Naive thymus-derived CD4-positive, alpha-beta T cell (primary cell): Measurements from ENCODE around the gene EMB. TPM values are rescaled to one million over a fixed set of nuclear protein-coding genes. Genes with fewer than 3 reads are reported as not detected.
"Not testable (repeated sequence)": the region's sequence is repeated elsewhere in the genome, so short reads cannot be mapped to it uniquely, and the experiment has no call there.

ENCODE experiments used
- ATAC-seq: fragments of 150-1000 bp; cut with Tn5 transposase; 2 replicates; pipeline ENCODE4 v1.10.0; 2021; ENCODE audit warnings: mild to moderate bottlenecking, moderate library complexity
- CTCF ChIA-PET: fragments of 350-600 bp; sonication (Branson Sonifier 250); formaldehyde crosslinking; loops from one replicate; lab custom pipeline; 2021; ENCODE audit warnings: antibody characterized with exemption; lab: Charles Lee
- POLR2A ChIA-PET: fragments of 350-600 bp; sonication (Branson Sonifier 250); formaldehyde crosslinking; loops from one replicate; lab custom pipeline; 2021; ENCODE audit warnings: antibody characterized with exemption, inconsistent platforms; lab: Charles Lee
- DNase-seq, 9 donors: peaks; one replicate each; pipeline versions ENCODE4 v3.0.0 to v3.0.0-alpha.2; 2020 to 2022; ENCODE audit warnings: mixed read lengths in 1 of 9
- H3K27ac ChIP-seq: one replicate; pipeline ENCODE4 v1.7.0; 2013; ENCODE audit warnings: mild to moderate bottlenecking, low read depth, low read length, moderate library complexity
- H3K27me3 ChIP-seq, 2 donors: one replicate each; pipeline ENCODE4 v1.7.0; 2013; ENCODE audit warnings: low read length in 2 of 2, mild to moderate bottlenecking in 2 of 2, moderate library complexity in 2 of 2; ENCODE audit not compliant: control insufficient read depth in 2 of 2, insufficient read depth in 2 of 2
- H3K36me3 ChIP-seq, 3 experiments: 1 replicate in 2 of 3; 2 replicates in 1 of 3; pipeline ENCODE4 v1.7.0; 2013; ENCODE audit warnings: low read length in 3 of 3, mild to moderate bottlenecking in 3 of 3, moderate library complexity in 1 of 3; ENCODE audit not compliant: insufficient read depth in 3 of 3, control insufficient read depth in 2 of 3
- H3K4me1 ChIP-seq, 2 donors: one replicate each; pipeline ENCODE4 v1.7.0; 2013; ENCODE audit warnings: low read length in 2 of 2, mild to moderate bottlenecking in 2 of 2, moderate library complexity in 1 of 2; ENCODE audit not compliant: control insufficient read depth in 2 of 2, insufficient read depth in 2 of 2
- H3K4me3 ChIP-seq: 2 replicates; pipeline ENCODE4 v1.7.0; 2013; ENCODE audit warnings: mild to moderate bottlenecking, low read length
- H3K9me3 ChIP-seq, 3 experiments: 1 replicate in 2 of 3; 2 replicates in 1 of 3; pipeline ENCODE4 v1.7.0; 2013; ENCODE audit warnings: low read length in 3 of 3; ENCODE audit not compliant: control insufficient read depth in 2 of 3
- H3K27ac Mint-ChIP-seq, 9 donors: one replicate each; pipeline ENCODE4 v1.8.0; 2020 to 2022; ENCODE audit warnings: mixed read lengths in 9 of 9, mild to moderate bottlenecking in 8 of 9, moderate library complexity in 5 of 9, inconsistent platforms in 2 of 9
- H3K27me3 Mint-ChIP-seq, 5 donors: one replicate each; pipeline ENCODE4 v1.8.0; 2021 to 2022; ENCODE audit warnings: mixed read lengths in 5 of 5, mild to moderate bottlenecking in 1 of 5
- H3K36me3 Mint-ChIP-seq, 5 donors: one replicate each; pipeline ENCODE4 v1.8.0; 2020 to 2022; ENCODE audit warnings: mixed read lengths in 5 of 5, mild to moderate bottlenecking in 3 of 5, inconsistent platforms in 1 of 5
- H3K4me1 Mint-ChIP-seq, 7 donors: one replicate each; pipeline ENCODE4 v1.8.0; 2020 to 2022; ENCODE audit warnings: mixed read lengths in 7 of 7, mild to moderate bottlenecking in 3 of 7, inconsistent platforms in 1 of 7
- H3K4me3 Mint-ChIP-seq, 10 donors: one replicate each; pipeline ENCODE4 v1.8.0; 2020 to 2022; ENCODE audit warnings: mild to moderate bottlenecking in 10 of 10, mixed read lengths in 10 of 10, moderate library complexity in 6 of 10, inconsistent platforms in 2 of 10
- H3K9me3 Mint-ChIP-seq, 11 donors: one replicate each; pipeline ENCODE4 v1.8.0; 2020 to 2022; ENCODE audit warnings: mixed read lengths in 11 of 11, mild to moderate bottlenecking in 4 of 11, inconsistent platforms in 1 of 11, moderate library complexity in 1 of 11
- intact Hi-C, 2 donors: fragments of 100-400 bp; cut with micrococcal nuclease; formaldehyde crosslinking; loops; one replicate each; pipeline ENCODE4 v1.15.1; 2023
- polyA plus RNA-seq, 2 donors: library from polyadenylated mRNA; unstranded; fragments of 300-500 nt; fragmentation: Illumina TruSeq; gene quantifications; one replicate each; pipeline ENCODE4 v1.2.3, GENCODE V29; 2021
- total RNA-seq, 6 experiments: library from RNA in 5 of 6; stranded (reverse) in 5 of 6; gene quantifications; 1 replicate in 5 of 6; 2 replicates in 1 of 6; pipeline ENCODE4 v1.2.3 and lab custom pipeline; 2021 to 2026

Gene EMB
- total and polyA plus RNA-seq, 7 experiments from 2014 or later, result 105 to 204 (median 159) TPM

DNA sequence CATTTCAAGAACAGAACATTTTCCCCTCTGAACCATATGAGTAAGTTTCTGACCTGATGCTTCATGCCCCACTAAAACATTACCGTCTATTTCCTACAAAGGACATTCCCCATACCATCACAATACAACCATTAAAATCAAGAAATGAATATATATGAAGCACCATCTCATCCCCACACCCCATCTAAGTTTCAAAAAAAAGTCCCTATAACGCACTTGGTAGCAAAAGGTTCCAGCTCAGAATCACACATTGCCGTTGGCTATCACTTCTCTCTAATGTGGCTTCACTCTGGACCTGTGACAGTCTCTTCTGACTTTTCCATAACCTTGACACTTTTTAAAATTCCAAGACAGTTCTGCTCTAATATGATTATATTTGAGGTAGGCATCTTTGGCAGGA is 5.9 kb downstream of the EMB start:
- Histone ChIP-seq H3K36me3 (no peaks in the 10 kb centered on the region), H3K27me3 (no peaks in the 10 kb centered on the region), H3K9me3 (no peaks in the 10 kb centered on the region), H3K27ac (no peak overlapping the region), H3K4me1 (peaks cover 45 to 53% of the 10 kb centered on the region in 2 donors), H3K4me3 (no peak overlapping the region)
- Mint-ChIP-seq H3K4me1 (peaks cover 48 to 99% (median 87%) of the 10 kb centered on the region in 7 donors), H3K27ac (peak overlapping the region in 7 of 9 donors; percentile 33 to 86 (median 60)), H3K4me3 (peak overlapping the region in 9 of 10 donors; percentile 9 to 99 (median 45)), H3K36me3 (peaks cover 0 to 29% (median 4%) of the 10 kb centered on the region in 5 donors), H3K27me3 (no peaks in the 10 kb centered on the region), H3K9me3 (peaks cover 0 to 2% (median 0%) of the 10 kb centered on the region in 11 donors)
- DNase-seq (no peak), ATAC-seq (peak; percentile 51)
- intact Hi-C loops, result no loop called here
- POLR2A ChIA-PET, result no interaction called here
- CTCF ChIA-PET, result interaction anchor here (0.8 kb wide), 1 partner anchor 132 kb away, joined by 3 read pairs; no protein-coding TSS in a partner anchor

DNA sequence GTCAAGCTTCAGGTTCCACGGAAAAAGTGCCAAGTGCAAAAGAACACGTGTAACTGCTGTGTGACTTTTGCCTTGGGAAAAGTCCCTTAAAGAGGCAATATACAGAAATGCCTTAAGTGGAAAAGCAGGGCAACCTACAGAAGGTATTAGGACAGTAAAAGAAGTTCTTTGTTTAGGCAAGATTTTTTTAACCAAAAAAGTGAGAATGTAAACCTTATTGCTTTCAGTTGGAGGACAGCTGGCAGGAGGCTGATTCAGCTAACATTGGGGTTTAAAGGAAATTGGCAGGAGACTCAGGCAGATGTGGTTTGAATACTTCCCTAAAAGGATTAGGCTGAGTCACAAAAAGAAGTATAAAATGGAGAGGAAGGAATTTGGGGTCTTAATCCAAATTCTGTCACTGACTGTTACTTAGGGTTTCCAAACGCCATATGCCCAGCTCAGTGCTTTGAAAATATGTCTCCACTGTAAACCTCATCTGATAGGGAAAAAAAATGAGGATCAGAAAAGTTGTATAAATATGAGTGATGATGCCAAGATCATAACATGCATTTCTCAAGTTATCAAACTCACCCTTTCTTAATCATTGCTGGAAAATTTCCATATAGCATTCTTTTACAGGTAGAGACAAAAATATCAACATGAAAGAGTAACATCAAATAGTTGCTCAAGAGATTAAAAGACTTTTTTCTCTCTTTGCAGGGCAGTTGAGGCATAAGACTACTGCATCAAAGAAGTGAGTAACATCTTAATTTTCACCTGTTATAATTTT is 9.8 kb downstream of the EMB start:
- peak overlapping the region in 8 of 9 donors; percentile 41 to 96 (median 86) for H3K27ac Mint-ChIP-seq
- peak overlapping the region; percentile 3 to 84 (median 28) for H3K4me3 Mint-ChIP-seq
- CTCF ChIA-PET, result interaction anchor here (0.7 to 0.9 kb wide), 2 partner anchors 8 to 11 kb away, joined by 3 to 5 read pairs; no protein-coding TSS in a partner anchor
- ATAC-seq, H3K4me3 ChIP-seq, H3K27me3 ChIP-seq, DNase-seq, H3K27ac ChIP-seq, H3K36me3 ChIP-seq, H3K9me3 ChIP-seq, H3K27me3 Mint-ChIP-seq, H3K9me3 Mint-ChIP-seq: not testable (repeated sequence)
- intact Hi-C loops, result loop anchor here in 1 of 2 donors (2.0 kb wide), 1 partner anchor 15 kb away; no protein-coding TSS in a partner anchor
- peaks cover 57 to 60% of the 10 kb centered on the region in 2 donors for H3K4me1 ChIP-seq
- POLR2A ChIA-PET, result interaction anchor here (0.6 to 0.8 kb wide), 2 partner anchors 9 to 34 kb away, joined by 3 to 4 read pairs; partner anchors contain the start of gene EMB
- H3K4me1 Mint-ChIP-seq, result peaks cover 47 to 96% (median 84%) of the 10 kb centered on the region in 7 donors
- peaks cover under 1 to 29% (median 13%) of the 10 kb centered on the region in 5 donors for H3K36me3 Mint-ChIP-seq

DNA sequence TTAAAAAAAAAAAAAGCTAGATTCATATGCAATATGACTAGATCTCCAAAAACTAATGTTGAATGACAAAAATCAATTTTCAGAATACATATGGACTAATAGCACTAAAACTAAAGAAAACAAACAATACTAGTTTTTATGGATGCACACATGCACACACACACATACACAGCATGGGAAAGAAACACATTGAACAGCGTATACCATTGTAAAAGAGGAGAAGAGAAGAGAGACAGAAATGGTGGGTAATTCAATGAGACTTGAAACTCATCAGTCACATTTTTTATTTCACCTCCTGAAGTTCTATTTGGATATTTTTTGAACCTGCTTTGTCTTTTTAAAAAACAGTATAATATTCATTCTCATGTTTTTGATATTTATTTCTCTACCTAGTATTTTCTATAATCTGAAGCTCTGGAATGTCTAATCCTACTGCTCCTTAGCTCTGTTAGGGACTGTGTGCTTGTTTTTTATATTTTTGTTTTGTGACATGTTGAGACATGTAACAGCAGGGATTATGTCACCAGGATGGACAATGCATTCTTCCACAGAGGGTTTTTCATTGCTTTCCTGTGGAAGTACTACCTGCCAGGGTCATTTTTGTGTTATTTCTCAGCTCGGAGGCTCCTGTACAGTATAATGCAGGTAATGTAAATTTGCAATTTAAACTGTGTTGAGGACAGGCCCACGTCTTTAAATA is 17.8 kb downstream of the EMB start:
- intact Hi-C loops, result not testable (repeated sequence)

DNA sequence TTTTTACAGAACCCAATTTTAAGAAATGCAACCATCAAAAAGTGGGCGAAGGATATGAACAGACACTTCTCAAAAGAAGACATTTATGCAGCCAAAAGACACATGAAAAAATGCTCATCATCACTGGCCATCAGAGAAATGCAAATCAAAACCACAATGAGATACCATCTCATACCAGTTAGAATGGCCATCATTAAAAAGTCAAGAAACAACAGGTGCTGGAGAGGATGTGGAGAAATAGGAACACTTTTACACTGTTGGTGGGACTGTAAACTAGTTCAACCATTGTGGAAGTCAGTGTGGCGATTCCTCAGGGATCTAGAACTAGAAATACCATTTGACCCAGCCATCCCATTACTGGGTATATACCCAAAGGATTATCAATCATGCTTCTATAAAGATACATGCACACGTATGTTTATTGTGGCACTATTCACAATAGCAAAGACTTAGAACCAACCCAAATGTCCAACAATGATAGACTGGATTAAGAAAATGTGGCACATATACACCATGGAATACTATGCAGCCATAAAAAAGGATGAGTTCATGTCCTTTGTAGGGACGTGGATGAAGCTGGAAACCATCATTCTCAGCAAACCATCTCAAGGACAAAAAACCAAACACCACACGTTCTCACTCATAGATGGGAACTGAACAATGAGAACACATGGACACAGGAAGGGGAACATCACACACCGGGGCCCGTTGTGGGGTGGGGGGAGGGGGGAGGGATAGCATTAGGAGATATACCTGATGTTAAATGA is 19.7 kb downstream of the EMB start:
- peaks cover 16 to 20% of the 10 kb centered on the region in 2 donors for H3K4me1 ChIP-seq

More for the DNA sequence above, 17.8 kb downstream of the EMB start:
- H3K4me3 ChIP-seq, H3K9me3 ChIP-seq, H3K36me3 ChIP-seq, ATAC-seq, H3K27me3 Mint-ChIP-seq, DNase-seq, H3K27me3 ChIP-seq, H3K27ac ChIP-seq: not testable (repeated sequence)
- peaks cover 14% of the 10 kb centered on the region in 2 donors for H3K4me1 ChIP-seq
- Mint-ChIP-seq H3K27ac (peak overlapping the region in 7 of 9 donors; percentile 33 to 83 (median 53)), H3K4me1 (peaks cover 43 to 80% (median 74%) of the 10 kb centered on the region in 7 donors), H3K36me3 (peaks cover 12 to 63% (median 54%) of the 10 kb centered on the region in 5 donors), H3K4me3 (peak overlapping the region in 1 of 10 donors; percentile 22), H3K9me3 (peaks cover 0 to 16% (median 7%) of the 10 kb centered on the region in 11 donors)
- POLR2A ChIA-PET, result interaction anchor here (0.5 to 1.5 kb wide), 3 partner anchors 19 to 336 kb away, joined by 3 to 4 read pairs (median 4); no protein-coding TSS in a partner anchor
- CTCF ChIA-PET, result interaction anchor here (0.7 kb wide), 1 partner anchor 373 kb away, joined by 4 read pairs; no protein-coding TSS in a partner anchor

DNA sequence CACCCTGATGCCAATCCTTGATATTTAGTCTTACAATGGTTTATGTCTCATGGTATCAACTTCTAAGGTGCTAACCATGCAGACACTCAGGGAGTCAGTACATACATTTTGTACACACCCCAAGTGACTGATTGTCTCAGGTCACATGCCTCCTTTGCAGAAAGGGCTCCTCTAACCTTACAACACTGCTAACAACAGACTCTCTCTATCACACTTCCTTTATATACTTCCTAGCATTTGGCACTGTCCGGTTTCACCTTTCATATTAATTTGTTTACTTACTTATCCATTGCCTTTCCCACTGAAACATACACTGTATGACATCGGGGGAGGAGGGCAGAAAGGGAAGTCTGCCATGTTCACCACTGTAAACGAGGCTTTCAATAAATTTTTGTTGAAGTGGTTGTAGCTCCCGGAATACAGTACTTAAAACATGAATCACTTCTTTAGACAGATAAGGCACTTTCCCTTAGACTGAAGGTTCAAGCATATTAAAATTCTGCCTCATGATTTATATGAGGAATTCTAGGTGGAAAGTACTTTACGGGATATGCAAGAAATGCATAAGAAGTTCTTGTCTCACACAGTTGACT is 20.6 kb downstream of the EMB start:
- H3K4me1 ChIP-seq, result peaks cover 19 to 24% of the 10 kb centered on the region in 2 donors
- DNase-seq (no peak), ATAC-seq (no peak)
- Mint-ChIP-seq H3K9me3 (peaks cover 0 to 16% (median 7%) of the 10 kb centered on the region in 11 donors), H3K27me3 (no peaks in the 10 kb centered on the region), H3K4me1 (peaks cover 45 to 89% (median 79%) of the 10 kb centered on the region in 7 donors), H3K27ac (peak overlapping the region in 8 of 9 donors; percentile 23 to 83 (median 38)), H3K4me3 (peak overlapping the region in 3 of 10 donors; percentile 4 to 49 (median 8)), H3K36me3 (peaks cover 12 to 45% (median 38%) of the 10 kb centered on the region in 5 donors)
- H3K27me3 ChIP-seq, result no peaks in the 10 kb centered on the region
- ChIA-PET POLR2A (no interaction called here), CTCF (interaction anchor here (0.6 kb wide), 1 partner anchor 21 kb away, joined by 3 read pairs; no protein-coding TSS in a partner anchor)
- no peaks in the 10 kb centered on the region for H3K9me3 ChIP-seq
- H3K36me3 ChIP-seq, result no peaks in the 10 kb centered on the region
- intact Hi-C loops, result no loop called here
- H3K4me3 ChIP-seq, result no peak overlapping the region
- H3K27ac ChIP-seq, result no peak overlapping the region

More for the DNA sequence above, 19.7 kb downstream of the EMB start:
- POLR2A ChIA-PET, intact Hi-C loops, H3K4me3 Mint-ChIP-seq, DNase-seq, H3K27me3 ChIP-seq, H3K27ac ChIP-seq, H3K9me3 ChIP-seq, H3K4me3 ChIP-seq, H3K27me3 Mint-ChIP-seq, H3K36me3 ChIP-seq, ATAC-seq: not testable (repeated sequence)
- peak overlapping the region in 5 of 9 donors; percentile 26 to 79 (median 58) for H3K27ac Mint-ChIP-seq
- CTCF ChIA-PET, result interaction anchor here (0.6 kb wide), 1 partner anchor 20 kb away, joined by 3 read pairs; no protein-coding TSS in a partner anchor
- H3K4me1 Mint-ChIP-seq, result peaks cover 45 to 83% (median 75%) of the 10 kb centered on the region in 7 donors
- H3K9me3 Mint-ChIP-seq, result peaks cover 0 to 16% (median 7%) of the 10 kb centered on the region in 11 donors
- peaks cover 12 to 49% (median 41%) of the 10 kb centered on the region in 5 donors for H3K36me3 Mint-ChIP-seq
